ENCODE results near the gene PKD1.

The PKD1 gene

GRCh38 chr16:2170587-2171435 lies 35.1 kb upstream of the PKD1 start:
- no peak for DNase-seq (ENCODE audit: low read depth in 2 of 3, low spot score in 2 of 3)

- no peak for DNase-seq (ENCODE audit: low read depth in 2 of 3, low spot score in 2 of 3)
These were observed 34.4 kb upstream of the PKD1 start for GRCh38 chr16:2170080-2170479.

- no peak for DNase-seq (ENCODE audit: low read depth in 2 of 3, low spot score in 2 of 3)
These were observed 31.5 kb upstream of the PKD1 start for GRCh38 chr16:2167068-2167638.

- DNase-seq (ENCODE audit: low read depth in 2 of 3, low spot score in 2 of 3) = no peak
These were observed 30.8 kb upstream of the PKD1 start for GRCh38 chr16:2166263-2167067.

- no peak for DNase-seq (ENCODE audit: low read depth in 2 of 3, low spot score in 2 of 3)
These were observed 30.2 kb upstream of the PKD1 start for GRCh38 chr16:2165861-2166260.

GRCh38 chr16:2163211-2163881 lies 27.6 kb upstream of the PKD1 start:
- DNase-seq (ENCODE audit: low read depth in 2 of 3, low spot score in 2 of 3) = no peak

- no peak for DNase-seq (ENCODE audit: low read depth in 2 of 3, low spot score in 2 of 3)
These were observed 27.0 kb upstream of the PKD1 start for GRCh38 chr16:2162676-2163118.

- no peak for DNase-seq (ENCODE audit: low read depth in 2 of 3, low spot score in 2 of 3)
These were observed 26.2 kb upstream of the PKD1 start for GRCh38 chr16:2161911-2162310.

GRCh38 chr16:2160915-2161551 lies 25.3 kb upstream of the PKD1 start:
- DNase-seq (ENCODE audit: low read depth in 2 of 3, low spot score in 2 of 3) = no peak

- no peak for DNase-seq (ENCODE audit: low read depth in 2 of 3, low spot score in 2 of 3)
These were observed 23.6 kb upstream of the PKD1 start for GRCh38 chr16:2159175-2159838.

- DNase-seq (ENCODE audit: low read depth in 2 of 3, low spot score in 2 of 3) = no peak
These were observed 22.6 kb upstream of the PKD1 start for GRCh38 chr16:2158262-2158638.

GRCh38 chr16:2157480-2158261 lies 22.0 kb upstream of the PKD1 start:
- DNase-seq (ENCODE audit: low read depth in 2 of 3, low spot score in 2 of 3) = no peak

GRCh38 chr16:2156849-2157224 lies 21.1 kb upstream of the PKD1 start:
- DNase-seq (ENCODE audit: low read depth in 2 of 3, low spot score in 2 of 3) = no peak

- no peak for DNase-seq (ENCODE audit: low read depth in 2 of 3, low spot score in 2 of 3)
These were observed 20.5 kb upstream of the PKD1 start for GRCh38 chr16:2155977-2156848.

- peak; percentile 94 to 96 (median 96) for DNase-seq (ENCODE audit: low read depth in 2 of 3, low spot score in 2 of 3)
These were observed 19.6 kb upstream of the PKD1 start, which contains the start of gene TRAF7 for GRCh38 chr16:2155091-2155950. Gene TRAF7, plus strand, starts transcription at chr16:2155782. Its CDS starts 8,139 bp downstream, at chr16:2163921.

GRCh38 chr16:2154533-2155090 lies 18.9 kb upstream of the PKD1 start:
- peak in 1 of 3 experiments; percentile 33 for DNase-seq (ENCODE audit: low read depth in 2 of 3, low spot score in 2 of 3)

Measured in activated CD8-positive, alpha-beta memory T cell treated with anti-CD3 and anti-CD28 coated beads for 48 hours (primary cell).